SK-N-MC (cell line): Measurements from ENCODE around the gene SH3PXD2A.

ENCODE experiments used
- EZH2 ChIP-seq: fragments of 200-600 bp; sonication (generic); IDR thresholded peaks from one replicate; pipeline ENCODE4 v1.6.1; 2017; ENCODE audit warnings: antibody characterized with exemption
- FOXP2 ChIP-seq: optimal IDR thresholded peaks from 2 replicates; pipeline ENCODE3; 2011; ENCODE audit warnings: mild to moderate bottlenecking, moderate library complexity; ENCODE audit not compliant: insufficient read depth; ENCODE audit errors: extremely low read length, control extremely low read depth
- POLR2AphosphoS5 ChIP-seq: IDR thresholded peaks from 2 replicates; pipeline ENCODE4 v1.6.1; 2012; ENCODE audit warnings: mild to moderate bottlenecking, low read depth, low read length, borderline replicate concordance

DNA sequence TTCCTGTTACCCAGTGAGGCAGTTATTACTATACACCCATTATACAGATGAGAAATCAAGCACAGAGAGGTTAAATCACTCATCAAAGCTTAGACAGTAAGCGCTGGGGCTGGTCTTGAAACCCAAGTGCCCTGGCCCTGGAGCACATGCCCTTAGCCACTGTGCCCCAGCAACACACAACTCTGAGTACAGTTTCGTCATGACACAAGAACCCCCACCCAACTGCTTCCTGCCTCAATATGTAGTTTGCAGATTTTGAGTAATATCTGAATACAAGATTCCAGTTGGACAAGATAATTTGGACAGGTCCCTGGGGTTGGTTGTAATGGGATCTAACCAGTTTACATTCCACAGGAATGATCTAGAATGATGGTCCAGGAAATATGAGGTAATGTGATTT, 62.8 kb downstream of the SH3PXD2A start:
- no peak for TF ChIP-seq POLR2AphosphoS5
- no peak for TF ChIP-seq EZH2
- no peak for TF ChIP-seq FOXP2
